H1 (cell line): Measurements from ENCODE around the gene KCNK4.

Experiments
- CTCF ChIP-seq, 3 experiments: IDR thresholded peaks; 1 replicate in 2 of 3; 2 replicates in 1 of 3; pipeline versions ENCODE4 v1.5.1 to v1.6.1; 2011; ENCODE audit warnings: low read length in 3 of 3, mild to moderate bottlenecking in 3 of 3, inconsistent platforms in 2 of 3, low read depth in 1 of 3, moderate library complexity in 1 of 3; ENCODE audit not compliant: insufficient read depth in 1 of 3; ENCODE audit errors: control extremely low read depth in 1 of 3
- EZH2 ChIP-seq: fragments of 200-600 bp; sonication (generic); IDR thresholded peaks from 2 replicates; pipeline ENCODE4 v1.7.1; 2012; ENCODE audit warnings: low read depth, mild to moderate bottlenecking, moderate library complexity, low read length, inconsistent platforms; ENCODE audit not compliant: severe bottlenecking
- GABPA ChIP-seq: IDR thresholded peaks from 2 replicates; pipeline ENCODE4 v1.6.1; 2011; ENCODE audit warnings: mild to moderate bottlenecking, low read length, moderate library complexity, borderline replicate concordance; ENCODE audit not compliant: insufficient read depth
- GTF2F1 ChIP-seq: IDR thresholded peaks from 2 replicates; pipeline ENCODE4 v1.6.1; 2012; ENCODE audit warnings: low read depth, low read length, improper control_type of control experiment, borderline replicate concordance
- HDAC6 ChIP-seq: IDR thresholded peaks from one replicate; pipeline ENCODE4 v1.7.1; 2012; ENCODE audit warnings: low read depth, mild to moderate bottlenecking, inconsistent platforms, low read length, moderate library complexity
- JUND ChIP-seq: IDR thresholded peaks from 2 replicates; pipeline ENCODE4 v1.6.1; 2011; ENCODE audit warnings: mild to moderate bottlenecking, improper control_type of control experiment, low read length
- KDM1A ChIP-seq: fragments of 200-600, 300-600 bp; sonication (generic); IDR thresholded peaks from 2 replicates; pipeline ENCODE4 v1.7.1; 2016; ENCODE audit warnings: mild to moderate bottlenecking, low read length, borderline replicate concordance
- MAX ChIP-seq: IDR thresholded peaks from 2 replicates; pipeline ENCODE4 v1.6.1; 2012; ENCODE audit warnings: inconsistent platforms
- POLR2A ChIP-seq, 2 experiments: IDR thresholded peaks; 1 replicate in 1 of 2; 2 replicates in 1 of 2; pipeline ENCODE4 v1.6.1; 2011; ENCODE audit warnings: low read depth in 2 of 2, low read length in 2 of 2, mild to moderate bottlenecking in 2 of 2; ENCODE audit errors: control extremely low read depth in 1 of 2
- RAD21 ChIP-seq, 2 experiments: IDR thresholded peaks in 1 of 2; conservative IDR thresholded peaks in 1 of 2; 2 replicates each; pipeline ENCODE4 v1.6.1; 2011; ENCODE audit warnings: low read depth in 2 of 2, low read length in 2 of 2, improper control_type of control experiment in 1 of 2, inconsistent platforms in 1 of 2, mild to moderate bottlenecking in 1 of 2, moderate library complexity in 1 of 2
- SP1 ChIP-seq: IDR thresholded peaks from 2 replicates; pipeline ENCODE4 v1.6.1; 2011; ENCODE audit warnings: low read depth, low read length
- ZNF274 ChIP-seq: IDR thresholded peaks from 2 replicates; pipeline ENCODE4 v1.7.0; 2012; ENCODE audit warnings: low read length, borderline replicate concordance; ENCODE audit errors: extremely low read depth

GRCh38 chr11:64245401-64245796 lies 45.7 kb upstream of the KCNK4 start:
- TF ChIP-seq CTCF (IDR thresholded peaks at IDR 0.05; ENCODE audit: control extremely low read depth in 1 of 3, insufficient read depth in 1 of 3, low read depth in 1 of 3, low read length in 3 of 3) (no peak), MAX (no peak), GTF2F1 (no peak), KDM1A (no peak), EZH2 (no peak), JUND (no peak), SP1 (no peak), POLR2A (IDR thresholded peaks at IDR 0.05; ENCODE audit: control extremely low read depth in 1 of 2, low read depth in 2 of 2, low read length in 2 of 2) (no peak), HDAC6 (no peak), GABPA (no peak), RAD21 (IDR thresholded peaks at IDR 0.05 in 1 of 2, conservative IDR thresholded peaks at IDR 0.05 in 1 of 2; ENCODE audit: low read depth in 2 of 2, low read length in 2 of 2) (no peak), ZNF274 (no peak)
